Stimulated activated CD4-positive, alpha-beta T cell treated with anti-CD3 and anti-CD28 coated beads, Interleukin-1b, Interleukin-23, amount 100 ng/mL, for 1 hour (primary cell): ENCODE measurements around the gene IRGC.

Source experiments
- DNase-seq, 2 donors: peaks; one replicate each; pipeline ENCODE4 v3.0.0-alpha.2; 2020; ENCODE audit warnings: low read depth in 2 of 2

The IRGC gene

DNA sequence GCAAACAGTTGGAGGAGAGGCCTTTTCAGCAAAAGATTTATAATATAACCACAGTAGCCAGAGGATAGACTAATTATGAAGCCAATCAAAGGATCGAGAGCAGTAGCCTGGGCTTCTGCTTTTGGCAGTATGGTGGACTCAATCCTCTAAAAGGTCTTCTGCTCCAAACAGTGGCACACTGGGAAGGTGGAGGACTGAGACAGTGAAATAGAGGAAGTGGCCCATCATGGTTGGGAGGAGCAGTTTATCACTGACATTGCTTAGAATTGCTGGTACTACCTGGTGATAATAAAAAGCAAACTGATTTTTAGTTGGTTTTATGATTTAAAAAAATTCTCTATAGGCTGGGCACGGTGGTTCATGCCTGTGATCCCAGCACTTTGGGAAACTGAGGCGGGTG, 25.0 kb upstream of the IRGC start:
- no peak for DNase-seq

DNA sequence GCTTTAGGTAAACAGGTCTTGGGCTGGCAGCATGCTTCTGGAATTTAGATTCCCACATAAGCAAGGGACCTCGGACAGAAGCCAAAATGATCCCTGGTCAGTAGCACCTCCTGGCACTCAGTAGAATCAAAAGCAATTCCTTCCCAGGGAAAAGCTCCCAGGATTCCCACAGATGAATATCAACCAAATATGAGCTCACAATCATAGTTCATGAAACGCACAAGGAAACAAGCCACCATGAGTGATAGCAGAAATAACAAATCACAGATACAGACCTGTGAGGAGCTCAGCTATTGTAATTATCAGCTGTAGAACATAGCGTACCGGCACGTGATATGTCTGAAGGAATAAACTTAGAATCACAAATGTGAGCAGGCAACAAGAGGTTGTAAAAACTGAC, 24.1 kb upstream of the IRGC start:
- no peak for DNase-seq

GRCh38 chr19:43692385-43692784, 23.5 kb upstream of the IRGC start:
- DNase-seq = no peak

DNA sequence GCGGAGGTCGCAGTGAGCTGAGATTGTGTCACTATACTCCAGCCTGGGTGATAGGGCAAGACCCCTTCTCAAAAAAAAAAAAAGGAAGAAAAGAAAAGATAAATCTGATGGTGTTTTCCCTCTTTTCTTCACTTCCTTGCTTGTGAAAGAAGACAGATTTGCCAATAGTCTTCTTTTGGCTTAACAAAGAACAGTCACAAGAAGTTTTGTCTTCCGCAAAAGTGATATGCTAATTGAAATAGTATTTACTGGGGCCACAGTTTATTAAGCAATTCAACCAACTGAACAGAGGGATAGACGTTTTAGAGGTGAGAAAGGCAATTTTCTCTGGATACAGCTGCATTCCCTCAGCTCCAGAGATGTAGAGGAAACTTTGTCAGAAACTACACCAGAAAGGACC, 23.0 kb upstream of the IRGC start:
- DNase-seq = no peak

DNA sequence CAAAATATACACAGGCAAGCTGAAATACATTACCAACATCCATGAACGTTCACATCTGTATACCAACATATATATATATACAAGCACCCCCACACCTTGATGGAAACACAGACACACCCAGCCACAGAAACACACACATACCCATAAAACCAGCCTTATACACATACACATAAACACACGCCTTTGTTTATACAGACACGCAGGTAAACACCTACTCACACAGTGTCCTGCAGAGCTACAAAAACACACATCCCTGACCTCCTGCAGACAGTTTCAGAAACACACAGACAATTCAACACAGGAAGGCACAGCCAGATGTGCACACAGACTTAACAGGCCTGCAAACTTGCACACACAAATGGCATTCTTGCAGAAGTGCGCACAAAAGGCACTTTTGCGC, 21.3 kb upstream of the IRGC start:
- DNase-seq = no peak

- no peak for DNase-seq
Observed at GRCh38 chr19:43695985-43696704, 19.7 kb upstream of the IRGC start.

DNA sequence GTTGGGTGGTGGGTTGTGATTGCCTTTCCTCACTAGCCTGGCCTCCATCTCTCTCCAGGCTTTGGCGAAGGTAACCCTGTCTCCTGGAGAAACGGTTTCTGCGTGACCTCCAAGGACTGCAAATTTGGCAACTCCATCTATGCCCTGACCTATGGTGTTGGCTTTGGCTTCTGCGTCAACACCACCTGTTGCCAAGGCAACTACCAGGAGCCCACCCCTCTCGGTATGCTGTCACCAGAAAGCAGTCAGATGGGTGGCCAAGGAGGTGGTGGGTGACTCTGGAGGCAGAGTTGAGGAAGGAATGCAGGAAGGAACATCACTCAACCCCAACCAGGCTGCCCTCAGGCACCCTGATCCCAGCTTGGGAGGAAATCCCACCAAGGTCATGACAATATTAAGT, 18.6 kb upstream of the IRGC start:
- DNase-seq = no peak

GRCh38 chr19:43699506-43700394, 16.1 kb upstream of the IRGC start:
- DNase-seq = no peak

DNA sequence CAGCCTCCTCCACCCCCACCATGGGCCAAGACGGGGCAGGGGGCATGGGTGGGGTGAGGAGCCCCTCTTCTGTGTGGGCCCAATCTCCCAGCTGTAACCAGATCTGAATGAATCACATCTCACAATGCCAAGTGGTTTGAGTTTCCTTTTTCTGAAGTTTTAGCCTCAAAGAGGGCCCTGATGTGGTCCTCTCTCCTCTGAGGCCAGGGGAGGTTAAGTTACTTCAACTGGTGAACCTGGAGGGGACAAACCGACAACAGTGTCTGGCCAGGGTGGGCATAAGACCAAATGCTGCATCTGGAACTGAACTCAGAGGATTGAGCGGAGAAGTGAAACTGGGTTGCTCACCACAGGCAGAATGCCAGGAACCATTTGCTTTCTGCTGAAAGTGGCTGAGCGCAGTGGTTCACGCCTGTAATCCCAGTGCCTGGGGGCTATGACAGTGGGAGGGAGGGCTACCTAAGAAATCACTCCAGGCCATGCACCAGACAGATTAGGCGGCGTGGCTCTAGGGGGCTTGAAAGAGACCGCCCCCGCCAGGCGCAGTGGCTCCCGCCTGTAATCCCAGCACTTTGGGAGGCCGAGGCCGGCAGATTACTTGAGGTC, 15.4 kb upstream of the IRGC start:
- no peak for DNase-seq

GRCh38 chr19:43704002-43704705, 11.7 kb upstream of the IRGC start:
- no peak for DNase-seq

DNA sequence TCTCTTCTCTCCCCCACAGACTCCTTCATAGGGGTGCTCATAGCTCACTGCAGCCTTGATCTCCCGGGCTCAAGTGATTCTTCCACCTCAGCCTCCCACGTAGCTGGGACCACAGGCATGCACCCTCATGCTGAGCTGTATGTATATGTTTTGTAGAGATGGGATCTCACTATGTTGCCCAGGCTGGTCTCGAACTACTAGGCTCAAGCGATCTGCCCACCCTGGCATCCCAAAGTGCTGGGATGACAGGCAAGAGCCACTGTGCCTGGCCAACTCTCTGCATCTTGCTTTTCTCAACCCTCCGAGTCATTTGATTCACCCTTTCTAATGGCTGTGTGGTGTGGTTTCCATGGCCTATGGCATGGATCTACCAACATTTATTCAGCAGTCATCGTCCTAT, 10.1 kb upstream of the IRGC start:
- DNase-seq = no peak

DNA sequence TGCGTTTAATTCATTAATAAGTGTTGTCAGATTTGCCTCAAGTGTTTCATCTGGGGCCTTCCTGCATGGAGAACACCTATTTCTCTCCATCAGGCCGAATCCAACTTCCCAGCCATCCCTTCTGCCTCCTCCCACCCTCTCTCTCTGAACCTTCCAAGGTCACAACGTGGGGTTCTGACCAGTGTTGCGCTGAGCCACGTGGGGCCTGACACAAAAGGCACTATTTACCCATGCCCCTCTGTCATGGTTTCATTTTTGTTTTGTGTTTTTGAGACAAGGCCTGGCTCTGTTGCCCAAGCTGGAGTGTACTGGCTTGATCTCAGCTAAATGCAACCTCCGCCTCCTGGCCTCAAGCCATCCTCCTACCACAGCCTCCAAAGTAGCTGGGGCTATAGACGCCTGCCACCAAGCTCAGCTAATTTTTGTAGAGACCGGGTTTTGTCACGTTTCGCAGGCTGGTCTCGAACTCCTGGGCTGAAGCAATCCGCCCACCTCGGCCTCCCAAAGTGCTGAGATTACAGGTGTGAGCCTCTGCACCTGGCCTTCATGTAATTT, 8.6 kb upstream of the IRGC start:
- no peak for DNase-seq

DNA sequence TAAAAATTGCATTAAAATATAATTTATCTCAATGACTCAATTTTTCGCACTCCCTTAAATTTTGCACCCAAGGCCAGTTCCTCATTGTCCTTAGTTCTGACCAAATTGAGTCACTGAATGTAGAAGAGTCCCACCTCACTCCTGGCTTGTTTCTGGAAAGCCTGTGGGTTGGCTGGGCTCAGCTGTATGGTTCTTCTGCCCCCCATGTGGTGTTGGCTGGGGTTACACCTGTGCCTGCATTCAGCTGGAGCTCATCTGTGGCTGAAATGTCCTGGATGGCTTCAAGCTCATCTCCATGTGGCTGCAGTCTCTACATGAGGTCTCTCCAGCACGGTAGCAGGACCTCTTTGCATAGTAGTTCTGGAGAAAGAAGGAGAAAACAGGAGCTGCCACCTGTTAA, 7.2 kb upstream of the IRGC start:
- no peak for DNase-seq

DNA sequence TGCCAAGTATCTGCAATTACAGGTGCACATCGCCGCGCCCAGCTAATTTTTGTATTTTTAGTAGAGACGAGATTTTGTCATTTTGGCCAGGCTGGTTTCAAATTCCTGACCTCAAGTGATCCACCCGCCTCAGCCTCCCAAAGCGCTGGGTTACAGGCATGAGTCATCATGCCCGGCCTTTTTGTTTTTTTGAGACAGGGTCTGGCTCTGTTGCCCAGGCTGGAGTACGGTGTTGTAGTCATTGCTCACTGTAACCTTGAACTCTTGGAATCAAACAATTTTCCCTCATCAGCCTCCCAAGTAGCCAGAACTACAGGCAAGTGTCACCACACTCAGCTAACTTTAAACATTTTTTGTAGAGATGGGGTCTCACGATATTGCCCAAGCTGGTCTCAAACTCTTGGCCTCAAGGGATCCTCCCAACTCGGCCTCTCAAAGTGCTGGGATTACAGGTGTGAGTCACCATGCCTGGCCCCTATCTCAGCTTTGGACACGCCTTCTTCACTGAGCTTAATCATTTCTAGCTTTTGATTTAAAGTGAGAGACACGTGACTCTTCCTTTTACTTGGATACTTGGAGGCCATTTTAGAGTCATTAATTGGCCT, 4.0 kb upstream of the IRGC start:
- no peak for DNase-seq

GRCh38 chr19:43713208-43713607, 2.7 kb upstream of the IRGC start:
- no peak for DNase-seq

GRCh38 chr19:43718627-43719377, 2.9 kb downstream of the IRGC start:
- no peak for DNase-seq

DNA sequence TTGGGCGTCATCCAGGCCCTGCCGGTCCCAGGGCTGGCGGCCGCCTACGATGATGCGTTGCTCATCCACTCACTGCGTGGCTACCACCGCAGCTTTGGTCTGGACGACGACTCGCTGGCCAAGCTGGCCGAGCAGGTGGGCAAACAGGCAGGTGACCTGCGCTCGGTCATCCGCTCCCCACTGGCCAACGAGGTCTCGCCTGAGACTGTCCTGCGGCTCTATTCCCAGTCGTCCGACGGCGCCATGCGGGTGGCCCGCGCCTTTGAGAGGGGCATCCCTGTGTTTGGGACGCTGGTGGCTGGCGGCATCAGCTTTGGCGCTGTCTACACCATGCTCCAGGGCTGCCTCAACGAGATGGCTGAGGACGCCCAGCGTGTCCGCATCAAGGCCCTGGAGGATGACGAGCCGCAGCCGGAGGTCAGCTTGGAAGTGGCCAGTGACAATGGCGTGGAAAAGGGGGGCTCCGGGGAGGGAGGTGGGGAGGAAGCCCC, 3.5 kb downstream of the IRGC start:
- DNase-seq = no peak

DNA sequence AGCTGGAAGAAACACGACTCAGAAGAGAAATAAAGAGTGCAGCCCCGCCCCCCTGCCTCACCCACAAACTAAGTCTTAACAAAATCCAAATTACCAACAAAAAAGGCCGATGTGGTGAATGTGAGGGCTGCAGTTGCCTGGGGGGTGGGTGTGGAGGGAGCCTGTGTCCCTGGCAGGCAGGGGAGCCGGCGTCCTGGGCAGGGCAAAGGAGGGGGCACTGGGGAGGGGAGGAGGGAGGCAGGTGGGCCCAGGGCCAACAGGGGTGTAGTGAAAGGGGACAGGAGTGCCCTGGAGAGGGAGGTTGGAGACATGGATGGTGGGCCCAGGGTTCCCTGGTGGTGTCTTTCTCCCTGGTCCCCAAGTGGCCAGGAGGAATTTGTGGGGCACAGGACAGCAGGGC, 4.0 kb downstream of the IRGC start:
- DNase-seq = no peak

- DNase-seq = no peak
Observed at GRCh38 chr19:43720936-43721335, 5.1 kb downstream of the IRGC start.

GRCh38 chr19:43721469-43722048, 5.7 kb downstream of the IRGC start:
- no peak for DNase-seq
